Stimulated activated naive CD8-positive, alpha-beta T cell treated with anti-CD3 and anti-CD28 coated beads, Interleukin-15, Interleukin-2, amounts not matched to agents 100 U/mL and 50 U/mL, for 24 hours (primary cell): ENCODE data around the gene YWHAB.
"Not testable (repeated sequence)": the region's sequence is repeated elsewhere in the genome, so short reads cannot be mapped to it uniquely, and the experiment has no call there.

Source experiments
- ATAC-seq: fragments of 150-1000 bp; cut with Tn5 transposase; one replicate; pipeline ENCODE4 v1.10.0; 2021
- DNase-seq: peaks from one replicate; pipeline ENCODE4 v3.0.0; 2021

The YWHAB gene

GRCh38 chr20:44885392-44886265 lies at the start of gene YWHAB:
YWHAB (plus strand) TSS chr20:44885705; CDS start chr20:44901534, 15,829 bp downstream.
- peak; percentile 99 for ATAC-seq
- DNase-seq: peak; percentile 99

- DNase-seq: no peak
- ATAC-seq: no peak
These were observed 48.8 kb upstream of the YWHAB start for GRCh38 chr20:44836601-44837120.

- no peak for ATAC-seq
- no peak for DNase-seq
These were observed 47.6 kb upstream of the YWHAB start for GRCh38 chr20:44837946-44838345.

GRCh38 chr20:44838521-44838920 lies 47.0 kb upstream of the YWHAB start:
- ATAC-seq (no peak), DNase-seq (no peak)

- DNase-seq (no peak), ATAC-seq (no peak)
These were observed 46.0 kb upstream of the YWHAB start for GRCh38 chr20:44839481-44839880.

- ATAC-seq: no peak
- no peak for DNase-seq
These were observed 44.7 kb upstream of the YWHAB start for GRCh38 chr20:44840826-44841225.

- no peak for ATAC-seq
- no peak for DNase-seq
These were observed 43.5 kb upstream of the YWHAB start for GRCh38 chr20:44841955-44842354.

GRCh38 chr20:44843876-44844275 lies 41.6 kb upstream of the YWHAB start:
- no peak for DNase-seq
- no peak for ATAC-seq

GRCh38 chr20:44848254-44849015 lies 37.1 kb upstream of the YWHAB start:
- no peak for ATAC-seq

GRCh38 chr20:44849703-44850102 lies 35.8 kb upstream of the YWHAB start:
- no peak for ATAC-seq
- no peak for DNase-seq

More at GRCh38 chr20:44848254-44849015, 37.1 kb upstream of the YWHAB start:
- DNase-seq: no peak

- ATAC-seq (no peak), DNase-seq (no peak)
These were observed 35.2 kb upstream of the YWHAB start for GRCh38 chr20:44850272-44850671.

GRCh38 chr20:44850837-44851236 lies 34.7 kb upstream of the YWHAB start:
- ATAC-seq (no peak), DNase-seq (no peak)

GRCh38 chr20:44851545-44851944 lies 34.0 kb upstream of the YWHAB start:
- ATAC-seq (no peak), DNase-seq (no peak)

GRCh38 chr20:44856442-44856841 lies 29.1 kb upstream of the YWHAB start:
- no peak for ATAC-seq

GRCh38 chr20:44856856-44857448 lies 28.6 kb upstream of the YWHAB start:
- ATAC-seq (no peak), DNase-seq (no peak)

More at GRCh38 chr20:44856442-44856841, 29.1 kb upstream of the YWHAB start:
- DNase-seq: no peak

- ATAC-seq (no peak), DNase-seq (no peak)
These were observed 26.7 kb upstream of the YWHAB start for GRCh38 chr20:44858606-44859360.

- DNase-seq: no peak
- no peak for ATAC-seq
These were observed 23.9 kb upstream of the YWHAB start for GRCh38 chr20:44861531-44862006.

GRCh38 chr20:44862286-44862685 lies 23.2 kb upstream of the YWHAB start:
- no peak for ATAC-seq
- DNase-seq: no peak

- not testable (repeated sequence) for ATAC-seq, DNase-seq
These were observed 22.0 kb upstream of the YWHAB start for GRCh38 chr20:44863365-44864084.

- ATAC-seq, DNase-seq: not testable (repeated sequence)
These were observed 21.0 kb upstream of the YWHAB start for GRCh38 chr20:44864493-44864892.
